ENCODE data around the gene KIF2A.
A peak's percentile ranks its signal among the peaks of the same experiment; 100 is the strongest.

Gene KIF2A

GRCh38 chr5:62296998-62297397 lies 9.0 kb upstream of the KIF2A start:
- no peak for DNase-seq

GRCh38 chr5:62298118-62298517 lies 7.9 kb upstream of the KIF2A start:
- DNase-seq, result no peak

GRCh38 chr5:62299101-62299500 lies 6.9 kb upstream of the KIF2A start:
- DNase-seq, result no peak

GRCh38 chr5:62299600-62299999 lies 6.4 kb upstream of the KIF2A start:
- DNase-seq, result no peak

GRCh38 chr5:62305358-62305714 lies 670 bp upstream of the KIF2A start:
- no peak for DNase-seq

- DNase-seq, result no peak
Measured at GRCh38 chr5:62306323-62306895, 403 bp downstream of the KIF2A start.

GRCh38 chr5:62306896-62307689 lies 1.1 kb downstream of the KIF2A start:
- DNase-seq, result peak; percentile 5 to 32

GRCh38 chr5:62308439-62308838 lies 2.4 kb downstream of the KIF2A start:
- no peak for DNase-seq

GRCh38 chr5:62309107-62309506 lies 3.1 kb downstream of the KIF2A start:
- no peak for DNase-seq

- no peak for DNase-seq
Measured at GRCh38 chr5:62310426-62311143, 4.6 kb downstream of the KIF2A start.

- DNase-seq, result no peak
Measured at GRCh38 chr5:62312036-62312435, 6.0 kb downstream of the KIF2A start.

- no peak for DNase-seq
Measured at GRCh38 chr5:62312674-62313073, 6.7 kb downstream of the KIF2A start.

- DNase-seq, result no peak
Measured at GRCh38 chr5:62314213-62314830, 8.3 kb downstream of the KIF2A start.

GRCh38 chr5:62315376-62316175 lies 9.6 kb downstream of the KIF2A start:
- no peak for DNase-seq

GRCh38 chr5:62316176-62316502 lies 10.1 kb downstream of the KIF2A start:
- no peak for DNase-seq

GRCh38 chr5:62317810-62318209 lies 11.8 kb downstream of the KIF2A start:
- DNase-seq, result no peak

GRCh38 chr5:62322484-62322883 lies 16.5 kb downstream of the KIF2A start:
- no peak for DNase-seq

GRCh38 chr5:62326302-62326701 lies 20.3 kb downstream of the KIF2A start:
- DNase-seq, result no peak

- no peak for DNase-seq
Measured at GRCh38 chr5:62326702-62327101, 20.7 kb downstream of the KIF2A start.

- DNase-seq, result no peak
Measured at GRCh38 chr5:62327138-62328053, 21.4 kb downstream of the KIF2A start.

GRCh38 chr5:62328772-62329491 lies 22.9 kb downstream of the KIF2A start:
- no peak for DNase-seq
